Activated CD8-positive, alpha-beta memory T cell treated with anti-CD3 and anti-CD28 coated beads, Interleukin-2, amount 10 ng/mL, durations not matched to agents 7 days and 5 days (primary cell): ENCODE results near the gene UBXN10. TPM values are rescaled to one million over a fixed set of nuclear protein-coding genes. Genes with fewer than 3 reads are reported as not detected.

Experiments used
- total RNA-seq, 2 experiments: library from RNA; stranded (reverse); gene quantifications; one replicate each; pipeline ENCODE4 v1.2.3, GENCODE V29; 2021

UBXN10 gene
- total RNA-seq, 2 experiments from 2014 or later: 0.23 to 1.1 TPM

Other genes starting within 250 kb of the UBXN10 start
- gene PLA2G2A, start 206.5 kb upstream of the UBXN10 start, total RNA-seq: not detected
- gene PLA2G5, start 115.9 kb upstream of the UBXN10 start, total RNA-seq: not detected
- gene PLA2G2D, start 66.6 kb upstream of the UBXN10 start, total RNA-seq: not detected
- not detected for gene PLA2G2F, start 46.8 kb upstream of the UBXN10 start, total RNA-seq
- gene PLA2G2C, start 422 bp downstream of the UBXN10 start, total RNA-seq: not detected
- gene VWA5B1, start 104.8 kb downstream of the UBXN10 start, total RNA-seq: not detected